NCI-H748 (cell line): ENCODE data around the gene DHRS9.

ENCODE experiments used
- DNase-seq: peaks from one replicate; lab custom pipeline; 2025; ENCODE audit not compliant: unreplicated experiment; lab: John Stamatoyannopoulos, UW

The DHRS9 gene

DNA sequence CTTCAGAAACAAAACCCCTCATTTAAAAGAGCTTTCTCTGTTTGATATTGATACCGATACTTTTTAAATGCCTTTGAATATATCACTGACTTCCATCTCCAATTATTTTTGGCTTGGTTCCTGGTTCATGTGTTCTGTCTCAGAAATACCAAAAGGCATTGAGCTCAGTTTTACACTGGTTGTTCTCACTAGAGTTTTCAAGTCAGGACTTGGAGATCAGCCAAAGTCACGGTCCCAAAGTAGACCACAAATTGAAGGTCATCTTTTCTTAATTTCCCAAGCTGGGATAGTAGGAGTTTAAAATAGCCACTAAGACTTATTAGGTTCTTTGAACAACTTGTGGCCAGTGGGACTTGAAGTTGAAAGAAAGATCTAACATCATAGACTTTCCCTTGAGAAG is 24.2 kb downstream of the DHRS9 start:
- DNase-seq, result no peak

GRCh38 chr2:169094676-169095075 is 25.3 kb downstream of the DHRS9 start:
- no peak for DNase-seq

GRCh38 chr2:169095621-169096105 is 26.3 kb downstream of the DHRS9 start:
- DNase-seq, result no peak

DNA sequence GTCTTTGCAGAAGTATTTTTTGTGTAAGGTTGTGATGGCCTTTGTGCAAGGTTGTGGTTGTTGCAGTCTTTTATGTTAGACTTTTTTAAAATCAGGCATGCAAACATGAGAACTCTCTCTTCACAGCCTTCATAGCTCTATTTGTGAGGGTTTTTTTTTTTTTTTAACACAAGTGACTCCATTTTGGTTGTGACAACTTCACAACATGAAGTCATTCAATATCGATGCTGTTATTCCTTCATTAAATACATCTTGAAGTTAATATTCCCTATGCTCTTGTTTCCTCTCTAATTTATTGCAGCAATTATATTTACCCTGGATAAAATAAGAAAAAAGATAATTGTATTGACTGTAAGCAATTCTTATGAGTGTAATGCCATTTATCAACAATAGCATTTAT is 35.5 kb downstream of the DHRS9 start:
- no peak for DNase-seq

- DNase-seq, result peak; percentile 49
Measured at GRCh38 chr2:169105476-169105875, 36.1 kb downstream of the DHRS9 start.

- no peak for DNase-seq
Measured at GRCh38 chr2:169106134-169106533, 36.8 kb downstream of the DHRS9 start.

DNA sequence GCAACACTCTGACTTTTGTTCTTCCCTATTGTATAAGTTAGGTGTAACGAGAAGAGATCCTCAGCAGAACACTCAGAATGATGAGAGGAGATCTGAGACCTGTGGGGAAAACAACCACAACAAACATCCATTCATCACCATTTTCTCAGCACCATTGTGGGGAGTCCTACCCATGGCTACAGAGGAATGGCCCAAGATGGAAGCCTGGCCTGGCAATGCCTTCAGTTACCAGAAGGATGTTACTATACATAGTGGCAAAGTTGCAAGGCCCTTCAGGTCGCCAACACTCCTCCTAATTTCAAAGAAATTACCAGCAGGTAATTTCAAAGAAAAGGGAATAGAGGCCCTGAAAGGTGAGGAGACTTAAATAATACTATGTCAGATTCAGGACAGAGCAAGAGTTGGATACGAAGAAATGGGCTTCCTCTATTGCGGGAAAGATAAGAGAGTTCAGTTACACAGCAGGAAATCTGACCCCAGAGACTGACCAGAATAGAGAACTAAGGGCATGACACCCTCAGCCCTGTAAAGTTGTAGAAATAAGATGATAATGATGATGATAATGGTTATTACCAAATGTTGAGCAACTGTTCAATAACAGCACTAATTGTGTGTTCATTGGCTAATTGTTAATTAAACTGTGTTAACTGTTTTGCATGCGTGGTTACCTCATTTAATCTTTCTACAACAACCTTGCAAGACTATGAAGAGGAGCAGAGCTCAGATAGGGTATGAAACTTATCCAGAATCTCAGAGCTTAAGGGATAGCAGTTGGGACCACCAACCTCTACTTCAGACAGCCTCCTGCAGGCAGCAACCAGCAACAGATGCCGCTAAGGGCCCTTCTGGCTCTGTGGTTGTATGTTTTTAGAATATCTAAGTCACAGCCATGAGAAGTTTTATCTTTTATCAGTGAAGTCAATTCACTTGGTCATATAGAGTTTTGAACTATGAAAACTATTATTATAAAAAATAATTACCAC is 37.5 kb downstream of the DHRS9 start:
- DNase-seq, result no peak

GRCh38 chr2:169107645-169108044 is 38.3 kb downstream of the DHRS9 start:
- DNase-seq, result no peak

GRCh38 chr2:169108099-169108884 is 38.9 kb downstream of the DHRS9 start:
- DNase-seq, result no peak

GRCh38 chr2:169109502-169110409 is 40.4 kb downstream of the DHRS9 start:
- DNase-seq, result peak; percentile 79

GRCh38 chr2:169110419-169110818 is 41.1 kb downstream of the DHRS9 start:
- no peak for DNase-seq

- DNase-seq, result peak; percentile 23
Measured at GRCh38 chr2:169110916-169111315, 41.6 kb downstream of the DHRS9 start.

DNA sequence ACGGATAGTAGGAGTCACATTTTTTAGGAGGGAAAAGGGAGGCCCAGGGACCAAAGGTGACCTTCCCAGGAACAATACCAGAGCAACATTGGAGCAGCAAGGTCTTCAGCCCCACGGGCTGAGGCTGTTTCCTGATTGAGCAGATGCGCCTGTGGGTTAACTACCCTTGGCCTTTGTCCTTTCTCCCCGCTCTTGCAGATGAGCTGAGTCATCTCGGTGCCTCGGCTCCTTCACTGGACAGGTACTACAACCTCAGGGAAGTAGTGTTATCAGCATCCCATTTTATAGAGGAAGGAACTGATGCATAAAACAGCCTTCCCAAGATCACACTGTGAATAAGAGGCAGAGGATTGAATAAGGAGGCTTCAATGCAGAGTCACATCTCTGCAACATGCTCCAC is 43.5 kb downstream of the DHRS9 start:
- DNase-seq, result no peak

DNA sequence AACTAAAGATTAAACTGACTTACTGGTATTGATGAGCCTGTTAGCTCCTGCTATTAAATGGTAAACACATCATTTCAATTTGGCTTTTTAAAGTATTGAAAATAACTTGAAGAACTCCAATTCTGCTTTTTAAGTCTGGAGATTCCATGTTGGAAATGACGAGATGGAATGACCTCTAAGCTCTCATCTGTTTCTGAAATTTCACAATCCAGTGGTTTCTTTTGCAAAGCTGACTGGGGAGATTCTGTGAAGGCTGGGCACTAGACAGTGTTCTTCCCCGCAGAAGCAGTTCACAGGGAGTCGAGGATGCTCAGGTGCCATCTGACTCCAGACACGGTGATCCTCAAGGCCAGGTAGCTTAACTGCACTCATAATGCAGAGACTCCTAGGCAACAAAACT is 44.7 kb downstream of the DHRS9 start:
- no peak for DNase-seq

DNA sequence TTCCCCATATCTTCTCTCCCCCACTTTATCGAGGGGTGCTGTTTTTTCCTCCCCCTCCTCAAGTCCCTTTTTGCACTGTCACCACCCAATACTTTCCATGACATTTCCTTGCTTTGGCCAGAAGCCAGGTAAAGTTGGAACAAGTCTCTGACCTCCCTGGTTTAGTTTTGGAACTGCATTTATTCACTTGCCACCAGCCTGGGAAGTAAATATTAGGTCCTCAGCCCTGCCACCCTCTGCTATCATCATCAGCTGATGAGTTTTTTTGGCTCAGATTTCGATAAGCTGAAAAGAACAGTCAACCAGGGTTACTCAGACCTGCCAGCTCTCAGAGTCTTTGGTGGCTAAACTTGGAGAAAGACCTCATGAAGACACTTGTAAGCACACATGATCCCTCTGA is 47.0 kb downstream of the DHRS9 start:
- no peak for DNase-seq

- no peak for DNase-seq
Measured at GRCh38 chr2:169116993-169117392, 47.6 kb downstream of the DHRS9 start.

DNA sequence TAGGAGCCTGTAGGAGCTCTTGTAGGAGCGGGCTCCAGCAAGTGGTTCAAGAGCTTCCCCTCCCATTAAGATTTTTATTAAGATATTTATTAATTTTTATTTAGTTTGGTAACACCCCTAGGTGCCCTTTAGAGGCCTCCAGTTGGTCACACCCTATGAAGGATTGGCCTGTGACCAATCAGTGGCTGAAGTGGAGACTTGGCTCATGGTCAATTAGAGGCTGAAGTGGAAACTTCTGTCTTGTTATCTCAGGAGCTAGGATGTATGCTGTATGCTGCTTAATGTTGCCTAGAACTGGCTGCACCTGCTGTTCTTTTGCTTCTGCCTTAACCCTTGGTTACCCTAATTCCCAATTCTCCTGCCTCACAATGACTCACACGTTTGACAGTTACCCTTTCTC is 48.7 kb downstream of the DHRS9 start:
- DNase-seq, result no peak

DNA sequence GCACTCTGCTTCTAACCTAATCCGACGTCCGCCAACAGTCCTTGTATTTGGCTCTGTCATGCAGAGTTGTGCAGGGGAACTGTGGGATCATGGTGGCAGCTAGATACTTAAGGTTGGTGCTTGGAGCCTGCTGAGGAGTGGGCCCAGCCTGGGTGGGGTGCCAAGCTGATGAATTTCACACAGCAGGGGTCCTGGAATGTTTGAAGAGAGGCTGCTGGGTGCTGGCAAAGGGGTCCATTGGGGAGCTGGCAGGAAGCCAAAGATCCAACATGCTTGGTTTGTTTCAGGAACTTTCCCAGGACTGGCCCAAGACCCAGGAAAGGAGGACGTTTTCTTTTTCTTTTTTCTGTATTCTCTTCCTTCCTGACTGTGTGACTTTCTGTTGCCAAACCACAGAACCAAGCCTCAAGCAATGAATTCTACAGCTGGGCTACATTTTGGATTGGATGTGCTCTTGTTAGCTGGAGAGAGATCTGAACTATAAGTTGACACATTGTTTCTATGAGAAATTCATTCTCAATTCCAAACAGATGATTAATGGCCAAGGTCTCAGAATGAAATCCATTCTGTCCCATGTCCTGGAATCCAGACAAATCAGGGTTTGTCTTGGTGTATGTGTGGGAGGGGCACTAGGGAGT is 49.9 kb downstream of the DHRS9 start:
- no peak for DNase-seq

GRCh38 chr2:169119851-169120250 is 50.5 kb downstream of the DHRS9 start:
- DNase-seq, result no peak

DNA sequence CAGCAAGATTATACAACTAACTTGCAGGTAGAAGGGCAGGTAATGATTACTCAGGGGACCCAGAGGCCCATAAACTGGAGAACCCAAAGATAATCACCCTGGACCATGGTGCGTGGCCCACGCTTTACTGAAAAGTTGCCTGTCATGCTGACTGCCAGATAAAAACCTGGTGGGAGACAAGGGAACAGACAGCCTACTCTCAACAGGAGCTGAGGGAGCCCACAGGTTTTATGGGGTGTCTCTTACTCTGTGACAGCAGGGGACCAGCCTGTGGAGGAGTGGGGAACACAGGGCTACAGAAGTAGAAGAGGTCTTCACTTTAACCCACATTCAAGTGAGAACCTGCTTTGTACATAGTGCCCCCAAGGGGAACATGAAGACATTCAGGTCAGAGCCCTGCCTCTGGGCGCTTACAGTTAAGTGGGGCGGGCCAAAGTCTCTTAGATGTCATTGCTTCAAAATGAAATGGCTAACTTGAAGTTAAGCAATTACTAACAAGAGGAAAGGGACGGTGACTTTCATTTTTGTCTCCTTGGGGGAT is 60.4 kb downstream of the DHRS9 start:
- no peak for DNase-seq
